GM23248 (cell line): Measurements from ENCODE around the gene HIF1A. TPM values are rescaled to one million over a fixed set of nuclear protein-coding genes. Genes with fewer than 3 reads are reported as not detected.
"Not testable (repeated sequence)": the region's sequence is repeated elsewhere in the genome, so short reads cannot be mapped to it uniquely, and the experiment has no call there.

ENCODE experiments used
- DNase-seq: peaks from one replicate; pipeline ENCODE4 v3.0.0-alpha.2; 2015
- H2AFZ ChIP-seq: fragments of 200-600 bp; sonication (generic); 2 replicates; pipeline ENCODE4 v1.6.1; 2016; ENCODE audit warnings: antibody characterized with exemption
- H3F3A ChIP-seq: fragments of 200-600 bp; sonication (generic); 2 replicates; pipeline ENCODE4 v1.6.1; 2016; ENCODE audit warnings: mild to moderate bottlenecking, antibody characterized with exemption, mixed run types; ENCODE audit not compliant: insufficient read depth
- H3K27ac ChIP-seq: fragments of 200-600 bp; sonication (generic); 2 replicates; pipeline ENCODE4 v1.5.1; 2016; ENCODE audit warnings: mild to moderate bottlenecking
- H3K27me3 ChIP-seq: fragments of 200-600 bp; sonication (generic); replicated peaks from 2 replicates; pipeline ENCODE4 v1.6.1; 2016; ENCODE audit warnings: mild to moderate bottlenecking; ENCODE audit not compliant: insufficient read depth
- H3K36me3 ChIP-seq: fragments of 200-600 bp; sonication (generic); 2 replicates; pipeline ENCODE4 v1.6.1; 2016; ENCODE audit warnings: low read depth, mild to moderate bottlenecking
- H3K4me1 ChIP-seq: fragments of 200-600 bp; sonication (generic); 2 replicates; pipeline ENCODE4 v1.6.1; 2016; ENCODE audit warnings: mild to moderate bottlenecking; ENCODE audit not compliant: insufficient read depth
- H3K4me2 ChIP-seq: fragments of 200-600 bp; sonication (generic); one replicate; pipeline ENCODE4 v1.6.1; 2016; ENCODE audit warnings: mild to moderate bottlenecking; ENCODE audit not compliant: unreplicated experiment
- H3K4me3 ChIP-seq: fragments of 200-600 bp; sonication (generic); 2 replicates; pipeline ENCODE4 v1.5.1; 2016; ENCODE audit warnings: mild to moderate bottlenecking
- H3K79me2 ChIP-seq: fragments of 200-600 bp; sonication (generic); 2 replicates; pipeline ENCODE4 v1.6.1; 2016; ENCODE audit warnings: mild to moderate bottlenecking; ENCODE audit not compliant: insufficient read depth
- H3K9ac ChIP-seq: fragments of 200-600 bp; sonication (generic); 2 replicates; pipeline ENCODE4 v1.6.1; 2016; ENCODE audit warnings: mild to moderate bottlenecking
- H3K9me2 ChIP-seq: fragments of 200-600 bp; sonication (generic); 2 replicates; pipeline ENCODE4 v1.6.1; 2016; ENCODE audit warnings: mixed run types, mild to moderate bottlenecking, moderate library complexity; ENCODE audit not compliant: insufficient read depth
- H3K9me3 ChIP-seq: fragments of 200-600 bp; sonication (generic); one replicate; pipeline ENCODE4 v1.6.1; 2017; ENCODE audit warnings: low read depth
- H4K20me1 ChIP-seq: fragments of 200-600 bp; sonication (generic); 2 replicates; pipeline ENCODE4 v1.6.0; 2016; ENCODE audit not compliant: insufficient read depth
- EZH2 ChIP-seq: fragments of 200-600 bp; sonication (generic); IDR thresholded peaks from 2 replicates; pipeline ENCODE4 v1.6.1; 2018; ENCODE audit warnings: antibody characterized with exemption, mild to moderate bottlenecking; ENCODE audit not compliant: insufficient read depth, poor library complexity, severe bottlenecking
- EZH2phosphoT487 ChIP-seq: fragments of 200-600 bp; sonication (generic); IDR thresholded peaks from 2 replicates; pipeline ENCODE4 v1.6.1; 2018; ENCODE audit warnings: antibody characterized with exemption, moderate library complexity, mild to moderate bottlenecking, low read depth; ENCODE audit not compliant: insufficient read depth
- WGBS, 2 experiments: methylation state at CpG; one replicate each; pipeline ENCODE4 v1.1.6; 2015 to 2017; ENCODE audit warnings: low lambda C conversion rate in 2 of 2, low coverage in 1 of 2; ENCODE audit errors: missing lambda C conversion rate in 2 of 2; 5-methylcytosine and 5-hydroxymethylcytosine counted together
- in situ Hi-C: fragments of 300-500 bp; cut with MboI; formaldehyde crosslinking; loops from 2 replicates; pipeline ENCODE4 v1.15.0; 2020
- polyA plus RNA-seq: library from polyadenylated mRNA; unstranded; fragments of >200 nt; fragmentation: Nextera tagmentation; extraction: Ambion mirVana; gene quantifications from 2 replicates; pipeline ENCODE4 v1.2.1, GENCODE V29; 2016
- total RNA-seq: library from RNA; depleted of rRNA; stranded (reverse); fragments of >200 nt; shearing (Covaris generic); gene quantifications from 2 replicates; pipeline ENCODE4 v1.2.3, GENCODE V29; 2014

The HIF1A gene
- total and polyA plus RNA-seq, 2 experiments from 2014 or later = 907 to 1,114 TPM

DNA sequence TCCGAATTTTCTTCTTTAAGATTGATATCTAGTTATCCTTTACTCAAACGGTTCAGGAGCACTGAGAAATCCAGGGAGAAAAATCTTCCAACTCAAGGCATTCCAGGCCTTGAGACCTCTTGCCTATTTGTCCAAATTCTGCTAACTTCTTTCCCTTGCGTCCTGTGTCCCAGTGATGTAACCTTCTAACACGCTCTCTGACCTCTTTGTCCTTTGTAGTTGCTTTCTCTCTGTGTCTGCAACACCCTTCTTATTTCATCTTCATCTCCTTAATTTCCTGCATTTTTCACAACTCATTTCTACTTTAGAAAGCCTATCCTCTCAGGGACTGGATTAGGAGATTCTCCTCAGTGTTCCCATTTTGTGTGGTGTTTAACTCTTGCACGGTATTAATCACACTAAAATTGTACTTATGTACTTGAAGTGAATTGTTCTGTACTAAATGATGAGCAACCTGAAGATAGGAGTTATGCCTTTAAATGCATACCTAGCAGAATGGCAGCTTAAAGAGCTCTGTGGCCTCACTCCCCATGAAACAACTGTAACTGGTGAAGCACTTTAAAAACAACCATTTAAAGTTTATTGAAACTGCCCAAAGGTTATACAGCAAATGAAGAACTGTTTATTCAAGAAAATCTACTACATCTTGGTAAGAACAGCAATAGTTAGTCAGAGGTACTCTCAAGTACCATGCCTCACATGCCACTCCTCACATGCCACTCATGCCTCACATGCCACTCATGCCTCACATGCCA is 59.5 kb downstream of the HIF1A start:
- 65 to 71% methylated on average over 5 of the region's 5 CpGs for WGBS, 2 experiments
- H3K4me2 ChIP-seq = peak overlapping the region; percentile 5
- no peaks in the 10 kb centered on the region for H3K9me3 ChIP-seq
- peaks cover 52% of the 10 kb centered on the region for H3K4me1 ChIP-seq
- H3K27me3 ChIP-seq = no peaks in the 10 kb centered on the region
- H3K27ac ChIP-seq = peak overlapping the region; percentile 75
- peaks cover 70% of the 10 kb centered on the region for H3F3A ChIP-seq
- H4K20me1 ChIP-seq = no peaks in the 10 kb centered on the region
- H2AFZ ChIP-seq = no peak overlapping the region
- H3K9ac ChIP-seq = no peak overlapping the region
- DNase-seq = peak; percentile 21
- peaks cover 23% of the 10 kb centered on the region for H3K36me3 ChIP-seq
- H3K9me2 ChIP-seq = no peaks in the 10 kb centered on the region
- in situ Hi-C loops = loop anchor here (25.0 kb wide), 1 partner anchor 293 kb away; no protein-coding TSS in a partner anchor
- H3K4me3 ChIP-seq = no peak overlapping the region
- TF ChIP-seq EZH2phosphoT487 (no peak), EZH2 (no peak)
- peaks cover 9% of the 10 kb centered on the region for H3K79me2 ChIP-seq

DNA sequence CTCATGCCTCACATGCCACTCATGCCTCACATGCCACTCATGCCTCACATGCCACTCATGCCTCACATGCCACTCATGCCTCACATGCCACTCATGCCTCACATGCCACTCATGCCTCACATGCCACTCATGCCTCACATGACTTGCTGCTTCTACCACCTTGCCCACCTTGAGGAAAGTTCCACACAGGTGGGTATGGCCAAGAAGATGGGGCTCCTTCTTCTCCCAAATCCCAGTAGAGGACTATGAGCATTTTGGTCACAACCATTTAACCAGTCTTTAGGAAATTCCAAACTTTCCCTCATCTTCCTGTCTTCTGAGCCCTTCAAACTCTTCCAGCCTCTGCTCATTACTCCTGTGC is 60.0 kb downstream of the HIF1A start:
- H3K27me3 ChIP-seq, H3K4me2 ChIP-seq, H3K4me3 ChIP-seq, H2AFZ ChIP-seq, H3K9ac ChIP-seq, H3K9me3 ChIP-seq, H3K79me2 ChIP-seq, H4K20me1 ChIP-seq, H3K9me2 ChIP-seq: not testable (repeated sequence)
- Histone ChIP-seq H3K4me1 (peaks cover 46% of the 10 kb centered on the region), H3K36me3 (peaks cover 17% of the 10 kb centered on the region), H3F3A (peaks cover 64% of the 10 kb centered on the region), H3K27ac (peak overlapping the region; percentile 20; the same call in 1 of the 2 replicates)
- in situ Hi-C loops = loop anchor here (25.0 kb wide), 1 partner anchor 293 kb away; no protein-coding TSS in a partner anchor
- DNase-seq = peak; percentile 17

DNA sequence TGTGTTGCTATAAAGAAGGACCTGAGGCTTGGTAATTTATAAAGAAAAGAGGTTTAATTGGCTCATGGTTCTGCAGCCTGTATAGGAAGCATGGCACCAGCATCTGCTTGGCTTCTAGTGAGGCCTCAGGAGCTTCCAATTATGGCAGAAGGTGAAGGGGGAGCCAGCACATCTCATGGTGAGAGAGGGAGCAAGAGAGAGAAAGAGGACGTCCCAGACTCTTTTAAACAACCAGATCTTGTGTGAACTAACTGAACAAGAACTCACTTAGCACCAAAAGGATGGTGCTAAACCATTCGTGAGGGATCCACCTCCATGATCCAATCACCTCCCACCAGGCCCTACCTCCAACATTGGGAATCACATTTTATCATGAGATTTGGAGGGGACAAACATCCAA is 60.8 kb downstream of the HIF1A start:
- Histone ChIP-seq H3K4me2 (no peak overlapping the region), H3K9me3 (no peaks in the 10 kb centered on the region), H3K27ac (peak overlapping the region; percentile 20; the same call in 1 of the 2 replicates), H3F3A (peaks cover 64% of the 10 kb centered on the region), H3K4me1 (peaks cover 40% of the 10 kb centered on the region), H3K79me2 (no peaks in the 10 kb centered on the region; the same call in 1 of the 2 replicates), H4K20me1 (no peaks in the 10 kb centered on the region), H3K9ac (no peak overlapping the region), H3K27me3 (no peaks in the 10 kb centered on the region), H2AFZ (no peak overlapping the region), H3K36me3 (0 out of 2 replicates have a peak, but pooled peaks cover 13% of the 10 kb centered on the region), H3K4me3 (no peak overlapping the region), H3K9me2 (no peaks in the 10 kb centered on the region)
- 75 to 77% methylated on average over 2 of the region's 2 CpGs for WGBS, 2 experiments
- TF ChIP-seq EZH2phosphoT487 (no peak), EZH2 (no peak)
- DNase-seq = no peak
- in situ Hi-C loops = loop anchor here (25.0 kb wide), 1 partner anchor 294 kb away; no protein-coding TSS in a partner anchor

DNA sequence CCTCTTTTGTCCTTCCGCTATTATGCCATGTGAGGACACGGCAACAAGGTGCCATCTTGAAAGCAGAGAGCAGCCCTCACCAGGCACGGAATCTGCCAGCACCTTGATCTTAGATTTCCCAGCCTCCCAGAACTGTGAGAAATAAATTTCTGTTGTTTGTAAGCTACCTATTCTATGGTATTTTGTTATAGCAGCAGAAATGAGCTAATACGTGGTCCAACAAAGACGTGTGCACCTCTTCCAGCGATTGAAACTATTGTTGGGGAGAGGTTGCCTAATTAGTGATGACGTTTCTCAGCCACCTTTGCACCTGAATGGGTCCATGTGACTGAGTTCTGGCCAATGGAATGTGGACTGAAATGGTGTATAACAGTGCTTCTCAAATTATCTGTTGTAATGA is 64.6 kb downstream of the HIF1A start:
- Histone ChIP-seq H3K27me3 (no peaks in the 10 kb centered on the region), H3K4me1 (peaks cover 18% of the 10 kb centered on the region), H3K4me2 (no peak overlapping the region), H3K9ac (no peak overlapping the region), H2AFZ (no peak overlapping the region), H3F3A (peaks cover 42% of the 10 kb centered on the region), H3K36me3 (peaks cover 1% of the 10 kb centered on the region; the same call in 1 of the 2 replicates), H4K20me1 (no peaks in the 10 kb centered on the region), H3K27ac (no peak overlapping the region), H3K9me2 (no peaks in the 10 kb centered on the region), H3K4me3 (no peak overlapping the region), H3K9me3 (no peaks in the 10 kb centered on the region), H3K79me2 (peaks cover 27% of the 10 kb centered on the region)
- TF ChIP-seq EZH2phosphoT487 = no peak
- TF ChIP-seq EZH2 = no peak
- in situ Hi-C loops = loop anchor here (25.0 kb wide), 1 partner anchor 298 kb away; no protein-coding TSS in a partner anchor
- no peak for DNase-seq
- 93 to 95% methylated on average over 7 of the region's 7 CpGs for WGBS, 2 experiments
